ENCODE results near the gene KCNE4. TPM values are rescaled to one million over a fixed set of nuclear protein-coding genes. Genes with fewer than 3 reads are reported as not detected.

KCNE4 gene
- total and polyA plus RNA-seq, 2 donors = 0.71 to 2.1 TPM

DNA sequence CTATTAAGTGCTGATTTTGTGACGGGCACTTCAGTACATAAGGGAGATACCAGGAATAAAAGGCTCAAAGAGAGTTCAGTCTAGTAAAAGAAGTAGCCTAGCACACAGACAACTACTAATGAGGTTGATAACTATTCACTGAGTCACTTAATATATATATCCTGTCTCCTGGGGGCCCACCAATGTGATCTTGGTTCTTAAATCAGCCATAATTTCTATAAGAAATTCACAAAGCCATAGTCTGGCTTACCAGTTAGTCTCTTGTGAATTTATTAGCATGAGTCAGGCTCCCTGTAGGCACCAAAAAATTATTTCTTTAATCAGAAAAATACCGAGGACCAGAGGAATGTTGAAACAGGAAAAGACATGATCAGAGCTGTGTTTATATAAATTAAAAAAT is 10.4 kb downstream of the KCNE4 start:
- H3K4me3 ChIP-seq (ENCODE audit: low read length in 2 of 2) = no peak overlapping the region
- no peaks in the 10 kb centered on the region for H3K9me3 ChIP-seq (ENCODE audit: control insufficient read depth in 2 of 2, insufficient read depth in 1 of 2, low read length in 1 of 2)
- H3K27ac ChIP-seq (ENCODE audit: low read depth in 1 of 2, low read length in 1 of 2) = no peak overlapping the region
- no peaks in the 10 kb centered on the region for H3K27me3 ChIP-seq (ENCODE audit: control insufficient read depth in 2 of 2, insufficient read depth in 1 of 2, low read length in 1 of 2)
- DNase-seq (ENCODE audit: low read depth in 6 of 9, low spot score in 9 of 9) = no peak
- H3K36me3 ChIP-seq (ENCODE audit: control insufficient read depth in 2 of 2, insufficient read depth in 2 of 2, low read length in 1 of 2) = no peaks in the 10 kb centered on the region
- no peaks in the 10 kb centered on the region for H3K4me1 ChIP-seq (ENCODE audit: control insufficient read depth in 2 of 2, insufficient read depth in 2 of 2, low read length in 2 of 2)
- 90% methylated on average over 2 of the region's 2 CpGs for WGBS

DNA sequence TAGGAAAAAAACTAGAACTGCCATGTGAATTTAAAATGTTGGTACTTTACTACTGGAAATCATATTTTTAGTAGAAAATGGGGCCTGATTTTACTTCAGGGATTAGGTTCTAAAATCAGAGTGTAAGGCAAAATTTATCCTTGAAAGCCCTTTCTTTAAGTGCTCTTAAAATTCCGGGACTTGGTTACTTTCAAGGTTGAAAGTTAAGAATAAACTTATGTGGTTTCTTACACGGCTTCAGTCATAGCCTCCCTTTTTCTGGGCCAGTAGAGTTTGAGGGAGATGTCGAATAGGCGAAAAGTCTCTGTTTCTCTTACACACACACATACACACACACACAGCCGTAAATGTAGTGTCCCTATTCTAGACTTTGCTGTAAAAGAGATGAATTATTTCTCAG is 13.1 kb downstream of the KCNE4 start:
- no peak overlapping the region for H3K27ac ChIP-seq (ENCODE audit: low read depth in 1 of 2, low read length in 1 of 2)
- no peaks in the 10 kb centered on the region for H3K36me3 ChIP-seq (ENCODE audit: control insufficient read depth in 2 of 2, insufficient read depth in 2 of 2, low read length in 1 of 2)
- no peak for DNase-seq (ENCODE audit: low read depth in 6 of 9, low spot score in 9 of 9)
- 96% methylated on average over 5 of the region's 5 CpGs for WGBS
- no peaks in the 10 kb centered on the region for H3K9me3 ChIP-seq (ENCODE audit: control insufficient read depth in 2 of 2, insufficient read depth in 1 of 2, low read length in 1 of 2)
- H3K27me3 ChIP-seq (ENCODE audit: control insufficient read depth in 2 of 2, insufficient read depth in 1 of 2, low read length in 1 of 2) = no peaks in the 10 kb centered on the region
- H3K4me1 ChIP-seq (ENCODE audit: control insufficient read depth in 2 of 2, insufficient read depth in 2 of 2, low read length in 2 of 2) = no peaks in the 10 kb centered on the region
- no peak overlapping the region for H3K4me3 ChIP-seq (ENCODE audit: low read length in 2 of 2)

DNA sequence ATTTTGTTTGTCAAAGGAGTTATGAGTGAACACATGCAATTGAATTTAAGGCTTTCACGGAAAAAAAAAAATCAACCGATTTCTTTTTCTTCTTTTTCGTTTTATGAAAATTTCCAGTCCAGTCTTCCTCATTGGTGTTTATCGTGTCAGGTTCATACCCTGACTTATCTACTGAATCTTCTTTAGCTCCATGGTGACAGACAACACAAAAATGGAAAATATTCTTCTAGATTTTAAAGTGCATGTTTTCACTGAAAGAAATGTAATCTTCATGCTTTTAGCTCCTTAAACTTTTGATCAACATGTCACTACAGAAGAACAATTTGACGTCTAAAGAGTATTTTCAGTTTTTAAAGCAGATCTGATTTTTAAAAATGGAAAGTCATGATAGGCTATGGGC is 14.7 kb downstream of the KCNE4 start:
- no peak for DNase-seq (ENCODE audit: low read depth in 6 of 9, low spot score in 9 of 9)
- H3K4me1 ChIP-seq (ENCODE audit: control insufficient read depth in 2 of 2, insufficient read depth in 2 of 2, low read length in 2 of 2) = no peaks in the 10 kb centered on the region
- H3K4me3 ChIP-seq (ENCODE audit: low read length in 2 of 2) = no peak overlapping the region
- no peaks in the 10 kb centered on the region for H3K9me3 ChIP-seq (ENCODE audit: control insufficient read depth in 2 of 2, insufficient read depth in 1 of 2, low read length in 1 of 2)
- no peak overlapping the region for H3K27ac ChIP-seq (ENCODE audit: low read depth in 1 of 2, low read length in 1 of 2)
- H3K36me3 ChIP-seq (ENCODE audit: control insufficient read depth in 2 of 2, insufficient read depth in 2 of 2, low read length in 1 of 2) = no peaks in the 10 kb centered on the region
- H3K27me3 ChIP-seq (ENCODE audit: control insufficient read depth in 2 of 2, insufficient read depth in 1 of 2, low read length in 1 of 2) = no peaks in the 10 kb centered on the region
- WGBS = 95% methylated on average over 5 of the region's 5 CpGs

DNA sequence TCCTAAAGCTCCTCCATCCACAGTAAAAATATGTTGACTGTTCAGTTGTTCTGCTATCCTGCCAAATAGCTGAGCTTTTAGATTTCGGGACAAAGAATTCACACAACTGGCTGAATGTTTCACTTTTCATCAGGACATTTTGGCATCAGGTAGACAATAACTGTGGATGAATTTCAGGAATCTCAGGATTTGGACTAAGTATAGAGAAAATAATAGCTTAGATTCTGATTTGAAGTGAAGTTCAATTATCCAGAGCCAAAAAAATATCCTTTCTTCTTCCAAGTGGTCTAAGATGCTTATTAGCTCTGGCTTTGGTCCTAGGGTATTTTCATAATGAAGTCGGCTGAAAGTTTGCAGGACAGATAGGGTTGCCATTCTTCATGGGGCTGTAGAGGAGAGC is 16.1 kb downstream of the KCNE4 start:
- Histone ChIP-seq H3K4me1 (ENCODE audit: control insufficient read depth in 2 of 2, insufficient read depth in 2 of 2, low read length in 2 of 2) (no peaks in the 10 kb centered on the region), H3K9me3 (ENCODE audit: control insufficient read depth in 2 of 2, insufficient read depth in 1 of 2, low read length in 1 of 2) (no peaks in the 10 kb centered on the region), H3K36me3 (ENCODE audit: control insufficient read depth in 2 of 2, insufficient read depth in 2 of 2, low read length in 1 of 2) (no peaks in the 10 kb centered on the region), H3K27me3 (ENCODE audit: control insufficient read depth in 2 of 2, insufficient read depth in 1 of 2, low read length in 1 of 2) (no peaks in the 10 kb centered on the region), H3K27ac (ENCODE audit: low read depth in 1 of 2, low read length in 1 of 2) (no peak overlapping the region), H3K4me3 (ENCODE audit: low read length in 2 of 2) (no peak overlapping the region)
- no peak for DNase-seq (ENCODE audit: low read depth in 6 of 9, low spot score in 9 of 9)
- 90% methylated on average over 2 of the region's 2 CpGs for WGBS

DNA sequence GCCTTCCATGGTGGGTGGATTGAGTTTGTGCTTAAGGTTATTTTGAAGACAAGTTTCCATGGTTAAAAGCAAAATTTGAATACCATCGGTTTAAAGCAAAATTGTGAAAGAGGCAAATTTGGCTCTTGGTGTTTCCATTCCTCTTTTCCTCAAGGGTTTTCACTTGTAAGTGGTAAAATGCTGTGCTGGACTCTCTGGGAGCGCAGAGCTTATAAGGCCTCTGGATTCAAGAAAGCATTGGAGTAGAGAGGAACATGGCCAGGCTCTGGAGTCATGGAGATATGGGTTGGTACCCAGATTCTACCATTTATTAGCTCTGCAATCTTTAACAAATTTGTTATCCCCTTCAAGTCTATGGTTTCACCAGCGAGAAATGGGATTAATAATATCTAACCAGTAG is 17.5 kb downstream of the KCNE4 start:
- Histone ChIP-seq H3K9me3 (ENCODE audit: control insufficient read depth in 2 of 2, insufficient read depth in 1 of 2, low read length in 1 of 2) (no peaks in the 10 kb centered on the region), H3K4me3 (ENCODE audit: low read length in 2 of 2) (no peak overlapping the region), H3K36me3 (ENCODE audit: control insufficient read depth in 2 of 2, insufficient read depth in 2 of 2, low read length in 1 of 2) (no peaks in the 10 kb centered on the region), H3K4me1 (ENCODE audit: control insufficient read depth in 2 of 2, insufficient read depth in 2 of 2, low read length in 2 of 2) (no peaks in the 10 kb centered on the region), H3K27ac (ENCODE audit: low read depth in 1 of 2, low read length in 1 of 2) (no peak overlapping the region), H3K27me3 (ENCODE audit: control insufficient read depth in 2 of 2, insufficient read depth in 1 of 2, low read length in 1 of 2) (no peaks in the 10 kb centered on the region)
- 95% methylated on average over 3 of the region's 3 CpGs for WGBS
- DNase-seq (ENCODE audit: low read depth in 6 of 9, low spot score in 9 of 9) = no peak

DNA sequence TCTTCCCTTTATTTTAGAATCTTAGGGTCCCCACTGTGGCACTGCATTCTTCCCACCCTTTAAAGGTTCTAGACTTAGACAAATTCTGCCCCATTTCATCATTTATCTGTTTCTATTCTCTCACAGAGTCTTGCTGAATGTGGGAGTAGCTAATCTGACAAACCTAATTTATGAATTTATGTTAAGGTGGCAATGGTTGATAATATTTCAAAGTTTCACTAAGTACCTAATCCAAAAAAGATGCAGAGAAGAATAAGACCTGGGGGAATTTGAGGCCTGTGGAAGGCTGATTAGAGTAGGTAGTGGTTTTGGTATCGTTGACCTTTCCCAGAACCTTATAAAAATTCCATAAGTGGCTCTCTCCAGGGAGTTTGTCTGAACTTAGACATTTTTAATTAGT is 18.0 kb downstream of the KCNE4 start:
- H3K27me3 ChIP-seq (ENCODE audit: control insufficient read depth in 2 of 2, insufficient read depth in 1 of 2, low read length in 1 of 2) = no peaks in the 10 kb centered on the region
- H3K27ac ChIP-seq (ENCODE audit: low read depth in 1 of 2, low read length in 1 of 2) = no peak overlapping the region
- no peaks in the 10 kb centered on the region for H3K9me3 ChIP-seq (ENCODE audit: control insufficient read depth in 2 of 2, insufficient read depth in 1 of 2, low read length in 1 of 2)
- no peaks in the 10 kb centered on the region for H3K36me3 ChIP-seq (ENCODE audit: control insufficient read depth in 2 of 2, insufficient read depth in 2 of 2, low read length in 1 of 2)
- WGBS = 83% methylated on average over 1 of the region's 1 CpG
- no peak for DNase-seq (ENCODE audit: low read depth in 6 of 9, low spot score in 9 of 9)
- H3K4me3 ChIP-seq (ENCODE audit: low read length in 2 of 2) = no peak overlapping the region
- H3K4me1 ChIP-seq (ENCODE audit: control insufficient read depth in 2 of 2, insufficient read depth in 2 of 2, low read length in 2 of 2) = no peaks in the 10 kb centered on the region

DNA sequence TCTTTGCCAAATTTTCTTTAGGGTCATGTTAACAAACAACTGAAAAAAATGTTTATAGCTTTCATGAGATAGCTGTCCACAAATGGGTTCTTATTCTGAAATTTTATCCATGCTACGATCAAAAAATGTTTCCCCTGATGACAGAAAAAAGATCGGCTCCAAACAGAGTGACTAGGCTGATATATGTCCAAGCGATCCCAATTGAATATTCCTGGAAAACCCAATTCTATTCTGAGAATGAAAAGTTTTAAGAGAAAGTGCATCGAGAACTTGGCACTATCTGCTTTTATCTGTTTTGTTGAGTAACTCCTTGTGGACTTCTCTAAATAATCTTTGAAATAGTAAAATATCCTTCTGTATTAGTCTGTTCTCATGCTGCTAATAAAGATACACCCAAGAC is 19.1 kb downstream of the KCNE4 start:
- no peaks in the 10 kb centered on the region for H3K9me3 ChIP-seq (ENCODE audit: control insufficient read depth in 2 of 2, insufficient read depth in 1 of 2, low read length in 1 of 2)
- H3K36me3 ChIP-seq (ENCODE audit: control insufficient read depth in 2 of 2, insufficient read depth in 2 of 2, low read length in 1 of 2) = no peaks in the 10 kb centered on the region
- no peak overlapping the region for H3K4me3 ChIP-seq (ENCODE audit: low read length in 2 of 2)
- no peaks in the 10 kb centered on the region for H3K27me3 ChIP-seq (ENCODE audit: control insufficient read depth in 2 of 2, insufficient read depth in 1 of 2, low read length in 1 of 2)
- H3K27ac ChIP-seq (ENCODE audit: low read depth in 1 of 2, low read length in 1 of 2) = no peak overlapping the region
- no peak for DNase-seq (ENCODE audit: low read depth in 6 of 9, low spot score in 9 of 9)
- no peaks in the 10 kb centered on the region for H3K4me1 ChIP-seq (ENCODE audit: control insufficient read depth in 2 of 2, insufficient read depth in 2 of 2, low read length in 2 of 2)
- 95% methylated on average over 4 of the region's 4 CpGs for WGBS

DNA sequence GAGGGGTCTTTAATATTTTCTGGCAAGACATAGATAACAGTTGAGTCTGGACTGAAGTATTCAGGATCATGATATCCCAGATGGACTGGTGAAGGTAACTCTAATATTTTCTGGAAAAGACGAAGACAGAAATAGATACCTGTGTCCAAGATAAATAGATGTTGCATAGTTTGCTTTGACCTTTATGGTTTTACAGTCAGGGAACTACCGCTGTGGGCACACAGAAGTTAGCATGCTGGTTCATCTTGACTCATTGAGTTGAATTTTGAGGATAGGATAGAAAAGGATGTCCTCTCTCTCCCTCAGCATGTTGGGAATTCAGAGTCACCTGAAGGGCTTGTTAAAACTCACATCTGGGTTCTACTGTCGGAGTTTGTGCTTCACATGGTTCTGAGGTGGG is 20.8 kb downstream of the KCNE4 start:
- no peaks in the 10 kb centered on the region for H3K4me1 ChIP-seq (ENCODE audit: control insufficient read depth in 2 of 2, insufficient read depth in 2 of 2, low read length in 2 of 2)
- no peak overlapping the region for H3K4me3 ChIP-seq (ENCODE audit: low read length in 2 of 2)
- H3K9me3 ChIP-seq (ENCODE audit: control insufficient read depth in 2 of 2, insufficient read depth in 1 of 2, low read length in 1 of 2) = no peaks in the 10 kb centered on the region
- no peaks in the 10 kb centered on the region for H3K36me3 ChIP-seq (ENCODE audit: control insufficient read depth in 2 of 2, insufficient read depth in 2 of 2, low read length in 1 of 2)
- no peaks in the 10 kb centered on the region for H3K27me3 ChIP-seq (ENCODE audit: control insufficient read depth in 2 of 2, insufficient read depth in 1 of 2, low read length in 1 of 2)
- WGBS = 89% methylated on average over 3 of the region's 3 CpGs
- H3K27ac ChIP-seq (ENCODE audit: low read depth in 1 of 2, low read length in 1 of 2) = no peak overlapping the region
- DNase-seq (ENCODE audit: low read depth in 6 of 9, low spot score in 9 of 9) = no peak

DNA sequence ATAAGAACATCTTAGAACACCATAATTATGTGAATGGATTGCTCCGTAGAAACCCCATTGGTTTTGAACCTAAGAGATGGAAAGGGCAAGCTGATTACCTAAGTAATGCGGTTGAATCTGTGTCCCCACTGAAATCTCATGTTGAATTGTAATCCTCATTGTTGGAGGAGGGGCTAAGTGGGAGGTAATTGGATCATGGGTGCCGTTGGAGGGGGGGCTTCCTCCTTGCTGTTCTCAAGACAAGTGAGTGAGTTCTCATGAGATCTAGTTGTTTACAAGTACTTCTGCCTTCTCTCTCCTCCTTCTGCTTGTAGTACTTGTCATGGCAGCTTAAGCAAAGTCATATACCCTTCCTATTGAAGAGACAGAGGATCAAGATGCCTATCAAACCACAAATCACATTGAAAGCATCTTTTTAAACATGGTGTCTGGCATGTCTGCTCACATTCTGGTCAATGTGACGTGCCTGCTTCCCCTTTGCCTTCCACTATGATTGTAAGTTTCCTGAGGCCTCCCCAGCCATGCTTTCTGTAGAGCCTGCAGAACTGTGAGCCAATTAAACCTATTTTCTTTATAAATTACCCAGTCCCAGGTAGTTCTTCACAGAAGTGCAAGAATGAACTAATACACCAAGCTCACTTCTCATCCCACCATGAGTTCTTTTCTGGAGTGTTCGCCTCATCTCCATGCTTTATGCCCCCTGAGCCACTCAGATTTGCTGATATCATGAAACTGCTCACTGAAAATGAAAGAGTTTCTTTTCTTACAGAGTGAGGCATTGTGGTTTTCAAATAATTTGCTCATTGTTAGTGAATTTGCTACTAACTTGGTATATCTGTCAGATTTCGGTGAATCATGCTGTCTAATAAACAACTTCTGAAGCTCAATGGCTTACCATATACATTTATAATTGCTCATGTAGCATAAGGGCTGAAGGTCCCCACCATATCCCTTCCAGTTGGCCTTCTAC is 23.6 kb downstream of the KCNE4 start:
- Histone ChIP-seq H3K27me3 (ENCODE audit: control insufficient read depth in 2 of 2, insufficient read depth in 1 of 2, low read length in 1 of 2) (no peaks in the 10 kb centered on the region), H3K4me1 (ENCODE audit: control insufficient read depth in 2 of 2, insufficient read depth in 2 of 2, low read length in 2 of 2) (no peaks in the 10 kb centered on the region), H3K36me3 (ENCODE audit: control insufficient read depth in 2 of 2, insufficient read depth in 2 of 2, low read length in 1 of 2) (no peaks in the 10 kb centered on the region), H3K27ac (ENCODE audit: low read depth in 1 of 2, low read length in 1 of 2) (no peak overlapping the region), H3K9me3 (ENCODE audit: control insufficient read depth in 2 of 2, insufficient read depth in 1 of 2, low read length in 1 of 2) (no peaks in the 10 kb centered on the region), H3K4me3 (ENCODE audit: low read length in 2 of 2) (no peak overlapping the region)
- 95% methylated on average over 6 of the region's 6 CpGs for WGBS
- no peak for DNase-seq (ENCODE audit: low read depth in 6 of 9, low spot score in 9 of 9)
